Caco-2 (cell line): ENCODE measurements around the gene MCL1. TPM values are rescaled to one million over a fixed set of nuclear protein-coding genes. Genes with fewer than 3 reads are reported as not detected.
A peak's percentile ranks its signal among the peaks of the same experiment; 100 is the strongest.

Experiments
- BruUV-seq: library from RNA; stranded (reverse); fragments of 400-500 nt; replicated peaks from 2 replicates; lab custom pipeline; 2021; lab: Mats Ljungman, UMichigan
- CTCF ChIA-PET: fragments of 300-600 bp; sonication (Branson Sonifier 250); formaldehyde crosslinking; loops from one replicate; lab custom pipeline; 2022; ENCODE audit warnings: antibody characterized with exemption; lab: Charles Lee
- POLR2A ChIA-PET: fragments of 300-600 bp; sonication (Branson Sonifier 250); formaldehyde crosslinking; loops from one replicate; lab custom pipeline; 2022; ENCODE audit warnings: antibody characterized with exemption; lab: Charles Lee
- DNase-seq, 2 experiments: peaks; one replicate each; pipeline versions ENCODE4 v3.0.0 to v3.0.0-alpha.2; 2020 to 2022
- H3K27me3 ChIP-seq: replicated peaks from 2 replicates; pipeline ENCODE4 v1.6.0; 2011; ENCODE audit warnings: low read length; ENCODE audit not compliant: control insufficient read depth, insufficient read depth
- H3K36me3 ChIP-seq: 2 replicates; pipeline ENCODE4 v1.5.1; 2011; ENCODE audit warnings: low read length; ENCODE audit not compliant: control insufficient read depth, insufficient read depth
- H3K4me1 ChIP-seq: fragments of 250-450 bp; sonication (Bioruptor Pico); 2 replicates; pipeline ENCODE4 v1.5.1; 2020; ENCODE audit warnings: mild to moderate bottlenecking
- H3K4me3 ChIP-seq: 2 replicates; pipeline ENCODE4 v1.5.1; 2011; ENCODE audit warnings: low read depth, mild to moderate bottlenecking, control low read depth, low read length
- H3K9me3 ChIP-seq: fragments of 250-450 bp; sonication (Bioruptor Pico); 2 replicates; pipeline ENCODE4 v1.5.1; 2020; ENCODE audit warnings: mild to moderate bottlenecking, moderate library complexity
- H3K27ac Mint-ChIP-seq: one replicate; pipeline ENCODE4 v1.8.0; 2022; ENCODE audit warnings: mixed read lengths; ENCODE audit not compliant: unreplicated experiment
- H3K27me3 Mint-ChIP-seq: one replicate; pipeline ENCODE4 v1.8.0; 2022; ENCODE audit warnings: mixed read lengths; ENCODE audit not compliant: insufficient read depth, unreplicated experiment
- H3K36me3 Mint-ChIP-seq: one replicate; pipeline ENCODE4 v1.8.0; 2022; ENCODE audit warnings: mild to moderate bottlenecking, mixed read lengths; ENCODE audit not compliant: insufficient read depth, unreplicated experiment
- H3K4me1 Mint-ChIP-seq: one replicate; pipeline ENCODE4 v1.8.0; 2022; ENCODE audit warnings: low read depth, mixed read lengths; ENCODE audit not compliant: unreplicated experiment
- H3K4me3 Mint-ChIP-seq: one replicate; pipeline ENCODE4 v1.8.0; 2022; ENCODE audit warnings: mild to moderate bottlenecking, moderate library complexity, mixed read lengths; ENCODE audit not compliant: unreplicated experiment
- H3K9me3 Mint-ChIP-seq: one replicate; pipeline ENCODE4 v1.8.0; 2022; ENCODE audit warnings: mixed read lengths; ENCODE audit not compliant: unreplicated experiment
- intact Hi-C: fragments of 100-400 bp; cut with micrococcal nuclease; formaldehyde crosslinking; loops from one replicate; pipeline ENCODE4 v1.10.0; 2022; ENCODE audit not compliant: unreplicated experiment
- total RNA-seq: library from RNA; stranded (reverse); gene quantifications from 2 replicates; pipeline ENCODE4 v1.2.3, GENCODE V29; 2022
- TF ChIP-seq, protein P1 (sequence below), 2 experiments: fragments of 200-600 bp in 1 of 2; IDR thresholded peaks; 1 replicate in 1 of 2; 2 replicates in 1 of 2; pipeline versions ENCODE4 v1.5.1 to v1.8.0; 2011 to 2022; ENCODE audit warnings: antibody characterized with exemption in 1 of 2, control low read depth in 1 of 2, inconsistent platforms in 1 of 2, low read depth in 1 of 2, low read length in 1 of 2, mild to moderate bottlenecking in 1 of 2, moderate library complexity in 1 of 2; ENCODE audit not compliant: insufficient read depth in 1 of 2, severe bottlenecking in 1 of 2, unreplicated experiment in 1 of 2

The MCL1 gene
- total RNA-seq, 1 experiment from 2014 or later = 130 TPM

GRCh38 chr1:150563340-150564038 is 15.9 kb downstream of the MCL1 start:
- DNase-seq = no peak

GRCh38 chr1:150562446-150563339 is 16.7 kb downstream of the MCL1 start:
- TF ChIP-seq, protein P1, sequence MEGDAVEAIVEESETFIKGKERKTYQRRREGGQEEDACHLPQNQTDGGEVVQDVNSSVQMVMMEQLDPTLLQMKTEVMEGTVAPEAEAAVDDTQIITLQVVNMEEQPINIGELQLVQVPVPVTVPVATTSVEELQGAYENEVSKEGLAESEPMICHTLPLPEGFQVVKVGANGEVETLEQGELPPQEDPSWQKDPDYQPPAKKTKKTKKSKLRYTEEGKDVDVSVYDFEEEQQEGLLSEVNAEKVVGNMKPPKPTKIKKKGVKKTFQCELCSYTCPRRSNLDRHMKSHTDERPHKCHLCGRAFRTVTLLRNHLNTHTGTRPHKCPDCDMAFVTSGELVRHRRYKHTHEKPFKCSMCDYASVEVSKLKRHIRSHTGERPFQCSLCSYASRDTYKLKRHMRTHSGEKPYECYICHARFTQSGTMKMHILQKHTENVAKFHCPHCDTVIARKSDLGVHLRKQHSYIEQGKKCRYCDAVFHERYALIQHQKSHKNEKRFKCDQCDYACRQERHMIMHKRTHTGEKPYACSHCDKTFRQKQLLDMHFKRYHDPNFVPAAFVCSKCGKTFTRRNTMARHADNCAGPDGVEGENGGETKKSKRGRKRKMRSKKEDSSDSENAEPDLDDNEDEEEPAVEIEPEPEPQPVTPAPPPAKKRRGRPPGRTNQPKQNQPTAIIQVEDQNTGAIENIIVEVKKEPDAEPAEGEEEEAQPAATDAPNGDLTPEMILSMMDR (IDR thresholded peaks at IDR 0.05; ENCODE audit: insufficient read depth in 1 of 2, low read depth in 1 of 2, low read length in 1 of 2, severe bottlenecking in 1 of 2, unreplicated experiment in 1 of 2) = no peak
- no peaks in the 10 kb centered on the region for H3K9me3 Mint-ChIP-seq
- peaks cover 34% of the 10 kb centered on the region for H3K4me1 Mint-ChIP-seq
- Histone ChIP-seq H3K27me3 (no peaks in the 10 kb centered on the region), H3K36me3 (no peaks in the 10 kb centered on the region; the same call in none of the 2 replicates), H3K9me3 (no peaks in the 10 kb centered on the region), H3K4me1 (peaks cover 41% of the 10 kb centered on the region), H3K4me3 (peak overlapping the region; percentile 46)
- ChIA-PET CTCF (interaction anchor here (0.6 to 6.2 kb wide), 11 partner anchors 16 to 435 kb away, joined by 3 to 51 read pairs (median 4); partner anchors contain the start of genes ENSA, GOLPH3L and MCL1), POLR2A (interaction anchor here (0.6 to 5.6 kb wide), 11 partner anchors 9 to 450 kb away, joined by 3 to 152 read pairs (median 3); partner anchors contain the start of genes ARNT, ENSA, GOLPH3L and MCL1)
- peak overlapping the region; percentile 80 for H3K4me3 Mint-ChIP-seq
- no peaks in the 10 kb centered on the region for H3K27me3 Mint-ChIP-seq
- H3K27ac Mint-ChIP-seq = peak overlapping the region; percentile 95
- DNase-seq = no peak
- no TSS peak for BruUV-seq
- intact Hi-C loops = loop anchor here (1.0 to 10.0 kb wide), 4 partner anchors 135 to 442 kb away; partner anchors contain the start of genes CERS2, GOLPH3L, MINDY1 and PRUNE1
- H3K36me3 Mint-ChIP-seq = peaks cover 48% of the 10 kb centered on the region

More at GRCh38 chr1:150563340-150564038, 15.9 kb downstream of the MCL1 start:
- Histone ChIP-seq H3K4me1 (peaks cover 48% of the 10 kb centered on the region), H3K27me3 (no peaks in the 10 kb centered on the region), H3K36me3 (no peaks in the 10 kb centered on the region; the same call in none of the 2 replicates), H3K4me3 (no peak overlapping the region), H3K9me3 (no peaks in the 10 kb centered on the region)
- ChIA-PET CTCF (interaction anchor here (0.6 to 6.2 kb wide), 5 partner anchors 15 to 249 kb away, joined by 3 to 51 read pairs (median 6); partner anchors contain the start of genes FALEC and MCL1), POLR2A (interaction anchor here (0.7 to 5.6 kb wide), 5 partner anchors 12 to 553 kb away, joined by 3 to 152 read pairs (median 4); partner anchors contain the start of genes ENSA, MCL1 and OTUD7B)
- H3K27me3 Mint-ChIP-seq = no peaks in the 10 kb centered on the region
- no TSS peak for BruUV-seq
- H3K27ac Mint-ChIP-seq = peak overlapping the region; percentile 95
- intact Hi-C loops = loop anchor here (5.0 to 10.0 kb wide), 3 partner anchors 134 to 441 kb away; partner anchors contain the start of genes CERS2, GOLPH3L, MINDY1 and PRUNE1
- peak overlapping the region; percentile 80 for H3K4me3 Mint-ChIP-seq
- no peaks in the 10 kb centered on the region for H3K9me3 Mint-ChIP-seq
- TF ChIP-seq, protein P1 (IDR thresholded peaks at IDR 0.05; ENCODE audit: insufficient read depth in 1 of 2, low read depth in 1 of 2, low read length in 1 of 2, severe bottlenecking in 1 of 2, unreplicated experiment in 1 of 2) = no peak
- H3K4me1 Mint-ChIP-seq = peaks cover 42% of the 10 kb centered on the region
- H3K36me3 Mint-ChIP-seq = peaks cover 48% of the 10 kb centered on the region
